ENCODE results near the gene ELOVL6. TPM values are rescaled to one million over a fixed set of nuclear protein-coding genes. Genes with fewer than 3 reads are reported as not detected.
A peak's percentile ranks its signal among the peaks of the same experiment; 100 is the strongest.

ELOVL6 gene
- total RNA-seq, 1 donor from 2014 or later = 11.0 TPM

DNA sequence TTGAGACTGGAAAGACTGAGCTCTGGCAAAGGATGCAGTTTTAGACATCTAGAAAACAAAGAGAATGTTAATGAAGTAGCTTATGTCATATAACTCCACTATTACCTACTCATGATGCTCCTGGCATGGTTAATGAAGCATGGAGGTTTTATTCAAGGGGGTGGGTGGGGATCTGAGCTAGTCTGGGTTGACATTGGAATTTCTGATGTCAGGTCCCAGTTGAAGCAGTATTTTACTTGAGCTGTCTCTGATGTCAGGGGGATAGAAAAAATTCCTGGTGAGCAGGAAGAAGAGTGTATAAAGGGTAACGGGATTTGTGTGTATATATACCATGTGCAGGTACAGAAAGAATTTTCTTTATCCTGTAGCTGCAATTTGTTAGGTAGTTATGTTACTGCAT is 102.0 kb downstream of the ELOVL6 start:
- Mint-ChIP-seq H3K36me3 (ENCODE audit: low read depth) (peaks cover 1% of the 10 kb centered on the region), H3K27ac (ENCODE audit: unreplicated experiment) (no peak overlapping the region), H3K4me3 (ENCODE audit: unreplicated experiment) (no peak overlapping the region), H3K4me1 (ENCODE audit: low read depth) (peaks cover 18% of the 10 kb centered on the region), H3K9me3 (ENCODE audit: low read depth) (no peaks in the 10 kb centered on the region), H3K27me3 (ENCODE audit: low read depth) (no peaks in the 10 kb centered on the region)
- DNase-seq (ENCODE audit: low spot score) = no peak
- TF ChIP-seq, protein P1, sequence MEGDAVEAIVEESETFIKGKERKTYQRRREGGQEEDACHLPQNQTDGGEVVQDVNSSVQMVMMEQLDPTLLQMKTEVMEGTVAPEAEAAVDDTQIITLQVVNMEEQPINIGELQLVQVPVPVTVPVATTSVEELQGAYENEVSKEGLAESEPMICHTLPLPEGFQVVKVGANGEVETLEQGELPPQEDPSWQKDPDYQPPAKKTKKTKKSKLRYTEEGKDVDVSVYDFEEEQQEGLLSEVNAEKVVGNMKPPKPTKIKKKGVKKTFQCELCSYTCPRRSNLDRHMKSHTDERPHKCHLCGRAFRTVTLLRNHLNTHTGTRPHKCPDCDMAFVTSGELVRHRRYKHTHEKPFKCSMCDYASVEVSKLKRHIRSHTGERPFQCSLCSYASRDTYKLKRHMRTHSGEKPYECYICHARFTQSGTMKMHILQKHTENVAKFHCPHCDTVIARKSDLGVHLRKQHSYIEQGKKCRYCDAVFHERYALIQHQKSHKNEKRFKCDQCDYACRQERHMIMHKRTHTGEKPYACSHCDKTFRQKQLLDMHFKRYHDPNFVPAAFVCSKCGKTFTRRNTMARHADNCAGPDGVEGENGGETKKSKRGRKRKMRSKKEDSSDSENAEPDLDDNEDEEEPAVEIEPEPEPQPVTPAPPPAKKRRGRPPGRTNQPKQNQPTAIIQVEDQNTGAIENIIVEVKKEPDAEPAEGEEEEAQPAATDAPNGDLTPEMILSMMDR (IDR thresholded peaks at IDR 0.05) = no peak

DNA sequence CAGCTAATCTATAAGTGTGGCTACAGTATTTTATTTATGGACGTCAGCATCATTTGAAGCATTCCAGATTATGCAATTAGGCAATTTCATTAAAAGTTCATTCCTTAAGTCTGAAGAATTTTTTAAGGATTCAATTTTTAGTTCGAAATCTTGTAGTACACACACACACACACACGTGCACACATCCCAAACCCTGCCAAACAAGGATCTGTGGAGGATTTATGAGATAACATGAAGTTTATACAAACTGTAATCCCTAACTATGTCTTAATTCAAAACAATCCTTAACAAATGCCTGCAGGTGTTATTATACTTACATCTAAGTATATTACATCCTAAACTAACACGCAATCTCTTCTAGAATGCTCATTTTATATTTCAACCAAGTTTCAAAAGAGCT is 105.8 kb downstream of the ELOVL6 start:
- peaks cover 1% of the 10 kb centered on the region for H3K36me3 Mint-ChIP-seq (ENCODE audit: low read depth)
- H3K27ac Mint-ChIP-seq (ENCODE audit: unreplicated experiment) = no peak overlapping the region
- no peak overlapping the region for H3K4me3 Mint-ChIP-seq (ENCODE audit: unreplicated experiment)
- no peaks in the 10 kb centered on the region for H3K27me3 Mint-ChIP-seq (ENCODE audit: low read depth)
- H3K9me3 Mint-ChIP-seq (ENCODE audit: low read depth) = no peaks in the 10 kb centered on the region
- H3K4me1 Mint-ChIP-seq (ENCODE audit: low read depth) = peaks cover 29% of the 10 kb centered on the region
- DNase-seq (ENCODE audit: low spot score) = no peak
- TF ChIP-seq, protein P1 (IDR thresholded peaks at IDR 0.05) = no peak

DNA sequence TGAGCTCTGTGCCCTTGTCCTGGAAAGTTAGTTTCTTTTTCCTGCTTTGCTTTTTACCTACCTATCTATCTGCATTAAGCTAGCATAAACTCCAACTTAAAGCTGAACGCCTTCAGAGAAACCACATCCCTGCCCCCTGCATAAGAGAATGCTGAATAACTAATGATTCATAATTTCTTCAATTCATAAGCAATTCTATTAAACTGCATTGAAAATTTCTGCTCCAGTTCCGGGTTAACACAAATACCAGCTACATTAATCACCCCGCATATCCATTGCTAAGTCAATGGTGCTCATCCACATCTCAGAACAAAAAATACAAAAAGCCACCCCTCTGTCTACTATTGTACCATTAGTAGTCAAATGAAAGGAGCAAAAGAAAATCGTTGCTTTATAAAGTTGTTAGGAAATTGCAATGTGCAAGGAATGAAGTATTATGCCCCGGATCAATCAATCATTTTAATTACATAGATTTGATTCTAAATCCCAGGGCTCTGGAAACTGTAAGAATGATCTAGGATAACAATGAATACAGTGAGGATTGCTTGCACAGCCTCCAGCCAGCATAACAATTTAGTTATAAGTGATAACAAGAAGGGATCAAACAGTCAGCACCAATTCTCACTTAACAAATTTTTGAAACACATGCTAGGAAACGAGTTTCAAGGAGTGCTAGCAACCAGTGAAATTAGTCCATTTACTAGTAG is 106.8 kb downstream of the ELOVL6 start:
- no peak for DNase-seq (ENCODE audit: low spot score)
- Mint-ChIP-seq H3K4me3 (ENCODE audit: unreplicated experiment) (no peak overlapping the region), H3K4me1 (ENCODE audit: low read depth) (peaks cover 38% of the 10 kb centered on the region), H3K27me3 (ENCODE audit: low read depth) (no peaks in the 10 kb centered on the region), H3K9me3 (ENCODE audit: low read depth) (no peaks in the 10 kb centered on the region), H3K36me3 (ENCODE audit: low read depth) (peaks cover 1% of the 10 kb centered on the region), H3K27ac (ENCODE audit: unreplicated experiment) (peak overlapping the region; percentile 23)
- TF ChIP-seq, protein P1 (IDR thresholded peaks at IDR 0.05) = no peak

DNA sequence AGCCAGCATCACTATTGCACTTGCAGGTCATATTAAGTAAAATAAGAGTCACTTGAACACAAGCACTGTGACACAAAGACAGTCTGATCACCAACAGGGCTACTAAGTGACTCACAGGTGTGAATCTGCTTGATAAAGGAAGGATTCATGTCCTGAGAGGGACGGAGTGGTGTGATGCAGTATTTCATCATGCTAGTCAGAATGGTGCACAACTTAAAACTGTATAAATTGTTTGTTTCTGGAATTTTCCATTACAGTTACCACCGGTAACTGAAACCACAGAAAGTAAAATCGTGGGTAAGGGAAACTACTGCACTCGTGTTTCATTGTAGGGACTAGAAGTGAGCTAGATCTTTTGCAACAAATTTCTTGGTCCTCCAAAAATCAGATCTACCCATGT is 109.7 kb downstream of the ELOVL6 start:
- no peaks in the 10 kb centered on the region for H3K27me3 Mint-ChIP-seq (ENCODE audit: low read depth)
- TF ChIP-seq, protein P1 (IDR thresholded peaks at IDR 0.05) = no peak
- DNase-seq (ENCODE audit: low spot score) = no peak
- H3K27ac Mint-ChIP-seq (ENCODE audit: unreplicated experiment) = no peak overlapping the region
- peaks cover 36% of the 10 kb centered on the region for H3K4me1 Mint-ChIP-seq (ENCODE audit: low read depth)
- no peak overlapping the region for H3K4me3 Mint-ChIP-seq (ENCODE audit: unreplicated experiment)
- H3K9me3 Mint-ChIP-seq (ENCODE audit: low read depth) = no peaks in the 10 kb centered on the region
- H3K36me3 Mint-ChIP-seq (ENCODE audit: low read depth) = peaks cover 1% of the 10 kb centered on the region

DNA sequence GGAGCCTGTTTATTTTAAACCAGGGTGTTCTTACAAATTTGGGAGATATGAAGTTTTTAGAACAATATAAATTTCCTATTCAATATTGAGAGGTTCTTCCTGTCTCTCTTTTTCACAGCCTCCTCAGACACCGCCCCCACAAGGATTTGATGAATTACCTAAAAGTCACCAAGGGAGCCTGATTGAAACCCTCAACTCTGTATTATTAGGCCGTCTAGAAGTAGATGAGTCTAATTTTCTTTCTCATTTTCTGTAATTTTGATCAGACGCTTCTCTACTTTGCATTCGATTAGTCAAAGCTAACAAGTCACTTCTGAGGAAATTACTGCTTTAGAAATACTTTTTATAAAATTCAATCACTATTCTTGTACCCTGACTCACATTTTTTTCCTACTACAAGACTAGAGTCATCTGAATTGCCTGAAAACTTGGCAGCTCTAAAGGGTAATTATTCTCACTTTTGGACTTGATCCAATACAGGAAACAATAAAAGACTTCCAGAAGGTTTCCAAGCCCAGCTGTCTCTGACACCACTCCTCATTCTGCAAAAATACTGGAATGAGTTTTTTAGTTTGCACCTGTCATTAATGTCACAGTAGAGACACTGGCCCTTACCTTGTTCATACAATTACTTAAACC is 111.2 kb downstream of the ELOVL6 start:
- TF ChIP-seq, protein P1 (IDR thresholded peaks at IDR 0.05) = no peak
- H3K4me3 Mint-ChIP-seq (ENCODE audit: unreplicated experiment) = no peak overlapping the region
- no peaks in the 10 kb centered on the region for H3K27me3 Mint-ChIP-seq (ENCODE audit: low read depth)
- DNase-seq (ENCODE audit: low spot score) = no peak
- no peaks in the 10 kb centered on the region for H3K9me3 Mint-ChIP-seq (ENCODE audit: low read depth)
- no peaks in the 10 kb centered on the region for H3K36me3 Mint-ChIP-seq (ENCODE audit: low read depth)
- peaks cover 36% of the 10 kb centered on the region for H3K4me1 Mint-ChIP-seq (ENCODE audit: low read depth)
- H3K27ac Mint-ChIP-seq (ENCODE audit: unreplicated experiment) = peak overlapping the region; percentile 14

Measured in chondrocyte (in vitro differentiated cells).